Measurements from ENCODE around the gene CDH13.

The CDH13 gene

DNA sequence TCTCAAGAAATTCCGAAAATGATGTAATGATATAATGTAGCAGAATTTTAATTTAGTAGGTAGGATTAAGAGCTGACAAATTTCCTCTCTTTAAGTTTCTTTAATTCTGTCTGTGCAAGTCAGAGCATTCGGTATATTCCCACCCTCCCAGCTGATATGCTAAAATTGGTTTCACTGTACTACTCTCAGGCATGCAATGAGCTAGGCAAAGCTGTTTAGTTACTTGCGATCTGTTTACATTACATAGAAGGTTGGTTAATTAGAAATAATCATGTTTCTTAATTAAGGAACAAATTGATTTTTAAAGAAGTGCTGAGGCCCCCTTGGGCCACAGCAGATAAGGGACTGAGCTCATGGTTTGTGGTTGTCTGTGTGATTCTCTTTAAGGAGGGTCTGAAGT is 748.2 kb downstream of the CDH13 start (continued):
- TF ChIP-seq, protein P1, sequence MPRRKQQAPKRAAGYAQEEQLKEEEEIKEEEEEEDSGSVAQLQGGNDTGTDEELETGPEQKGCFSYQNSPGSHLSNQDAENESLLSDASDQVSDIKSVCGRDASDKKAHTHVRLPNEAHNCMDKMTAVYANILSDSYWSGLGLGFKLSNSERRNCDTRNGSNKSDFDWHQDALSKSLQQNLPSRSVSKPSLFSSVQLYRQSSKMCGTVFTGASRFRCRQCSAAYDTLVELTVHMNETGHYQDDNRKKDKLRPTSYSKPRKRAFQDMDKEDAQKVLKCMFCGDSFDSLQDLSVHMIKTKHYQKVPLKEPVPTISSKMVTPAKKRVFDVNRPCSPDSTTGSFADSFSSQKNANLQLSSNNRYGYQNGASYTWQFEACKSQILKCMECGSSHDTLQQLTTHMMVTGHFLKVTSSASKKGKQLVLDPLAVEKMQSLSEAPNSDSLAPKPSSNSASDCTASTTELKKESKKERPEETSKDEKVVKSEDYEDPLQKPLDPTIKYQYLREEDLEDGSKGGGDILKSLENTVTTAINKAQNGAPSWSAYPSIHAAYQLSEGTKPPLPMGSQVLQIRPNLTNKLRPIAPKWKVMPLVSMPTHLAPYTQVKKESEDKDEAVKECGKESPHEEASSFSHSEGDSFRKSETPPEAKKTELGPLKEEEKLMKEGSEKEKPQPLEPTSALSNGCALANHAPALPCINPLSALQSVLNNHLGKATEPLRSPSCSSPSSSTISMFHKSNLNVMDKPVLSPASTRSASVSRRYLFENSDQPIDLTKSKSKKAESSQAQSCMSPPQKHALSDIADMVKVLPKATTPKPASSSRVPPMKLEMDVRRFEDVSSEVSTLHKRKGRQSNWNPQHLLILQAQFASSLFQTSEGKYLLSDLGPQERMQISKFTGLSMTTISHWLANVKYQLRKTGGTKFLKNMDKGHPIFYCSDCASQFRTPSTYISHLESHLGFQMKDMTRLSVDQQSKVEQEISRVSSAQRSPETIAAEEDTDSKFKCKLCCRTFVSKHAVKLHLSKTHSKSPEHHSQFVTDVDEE (CRISPR knock-in tag; IDR thresholded peaks at IDR 0.05) = no peak
- TF ChIP-seq, protein P2, sequence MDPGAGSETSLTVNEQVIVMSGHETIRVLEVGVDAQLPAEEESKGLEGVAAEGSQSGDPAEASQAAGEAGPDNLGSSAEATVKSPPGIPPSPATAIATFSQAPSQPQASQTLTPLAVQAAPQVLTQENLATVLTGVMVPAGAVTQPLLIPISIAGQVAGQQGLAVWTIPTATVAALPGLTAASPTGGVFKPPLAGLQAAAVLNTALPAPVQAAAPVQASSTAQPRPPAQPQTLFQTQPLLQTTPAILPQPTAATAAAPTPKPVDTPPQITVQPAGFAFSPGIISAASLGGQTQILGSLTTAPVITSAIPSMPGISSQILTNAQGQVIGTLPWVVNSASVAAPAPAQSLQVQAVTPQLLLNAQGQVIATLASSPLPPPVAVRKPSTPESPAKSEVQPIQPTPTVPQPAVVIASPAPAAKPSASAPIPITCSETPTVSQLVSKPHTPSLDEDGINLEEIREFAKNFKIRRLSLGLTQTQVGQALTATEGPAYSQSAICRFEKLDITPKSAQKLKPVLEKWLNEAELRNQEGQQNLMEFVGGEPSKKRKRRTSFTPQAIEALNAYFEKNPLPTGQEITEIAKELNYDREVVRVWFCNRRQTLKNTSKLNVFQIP (CRISPR knock-in tag; IDR thresholded peaks at IDR 0.05; ENCODE audit: borderline replicate concordance, low read depth) = no peak
- no peak for TF ChIP-seq ZNF70 (CRISPR knock-in tag; IDR thresholded peaks at IDR 0.05)
- TF ChIP-seq PPARA (CRISPR knock-in tag; IDR thresholded peaks at IDR 0.05; ENCODE audit: borderline replicate concordance) = no peak
- no peak for TF ChIP-seq ESRRG (CRISPR knock-in tag; IDR thresholded peaks at IDR 0.05)
- no peak for TF ChIP-seq ISL1 (CRISPR knock-in tag; IDR thresholded peaks at IDR 0.05)
- TF ChIP-seq RARB (CRISPR knock-in tag; IDR thresholded peaks at IDR 0.05) = no peak
- no peak for TF ChIP-seq ZNF565 (CRISPR knock-in tag; conservative IDR thresholded peaks at IDR 0.05; ENCODE audit: low read depth)

DNA sequence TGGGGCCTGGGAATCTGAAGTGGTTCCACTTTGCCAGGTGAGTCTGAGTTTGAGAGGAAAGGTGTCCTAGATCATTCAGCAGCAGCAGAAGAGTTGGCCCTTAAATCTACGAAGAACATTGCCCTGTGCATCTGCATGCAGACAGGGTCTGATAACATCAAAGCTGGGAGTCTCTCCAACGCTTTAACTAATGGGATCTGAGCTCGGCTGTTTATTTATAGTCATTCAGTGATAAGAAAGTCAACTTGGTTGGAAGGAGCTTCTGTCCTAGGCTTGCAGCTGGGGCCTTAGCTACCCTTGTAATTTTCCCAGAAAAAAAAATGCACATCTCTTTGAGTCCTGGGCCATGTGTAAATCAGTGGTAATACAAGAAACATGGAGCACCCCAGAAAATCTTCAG is 763.0 kb downstream of the CDH13 start:
- peak; percentile 42; the same call in 2 of the 3 replicates for ATAC-seq
- TF ChIP-seq, protein P1 (CRISPR knock-in tag; IDR thresholded peaks at IDR 0.05) = no peak
- TF ChIP-seq TCF4 (CRISPR knock-in tag; IDR thresholded peaks at IDR 0.05; ENCODE audit: borderline replicate concordance) (no peak), ARNTL (CRISPR knock-in tag; IDR thresholded peaks at IDR 0.05; ENCODE audit: borderline replicate concordance, low read depth) (no peak), BACH2 (CRISPR knock-in tag; IDR thresholded peaks at IDR 0.05; ENCODE audit: borderline replicate concordance) (no peak), ZNF565 (CRISPR knock-in tag; conservative IDR thresholded peaks at IDR 0.05; ENCODE audit: low read depth) (no peak), GLIS3 (CRISPR knock-in tag; IDR thresholded peaks at IDR 0.05) (no peak), TOX (CRISPR knock-in tag; IDR thresholded peaks at IDR 0.05; ENCODE audit: borderline replicate concordance) (no peak), CSDC2 (CRISPR knock-in tag; IDR thresholded peaks at IDR 0.05) (no peak), ISL1 (CRISPR knock-in tag; IDR thresholded peaks at IDR 0.05) (no peak), ZC3H10 (CRISPR knock-in tag; IDR thresholded peaks at IDR 0.05) (no peak), SNAI2 (CRISPR knock-in tag; IDR thresholded peaks at IDR 0.05) (no peak), RARB (CRISPR knock-in tag; IDR thresholded peaks at IDR 0.05) (no peak)
- TF ChIP-seq, protein P3, sequence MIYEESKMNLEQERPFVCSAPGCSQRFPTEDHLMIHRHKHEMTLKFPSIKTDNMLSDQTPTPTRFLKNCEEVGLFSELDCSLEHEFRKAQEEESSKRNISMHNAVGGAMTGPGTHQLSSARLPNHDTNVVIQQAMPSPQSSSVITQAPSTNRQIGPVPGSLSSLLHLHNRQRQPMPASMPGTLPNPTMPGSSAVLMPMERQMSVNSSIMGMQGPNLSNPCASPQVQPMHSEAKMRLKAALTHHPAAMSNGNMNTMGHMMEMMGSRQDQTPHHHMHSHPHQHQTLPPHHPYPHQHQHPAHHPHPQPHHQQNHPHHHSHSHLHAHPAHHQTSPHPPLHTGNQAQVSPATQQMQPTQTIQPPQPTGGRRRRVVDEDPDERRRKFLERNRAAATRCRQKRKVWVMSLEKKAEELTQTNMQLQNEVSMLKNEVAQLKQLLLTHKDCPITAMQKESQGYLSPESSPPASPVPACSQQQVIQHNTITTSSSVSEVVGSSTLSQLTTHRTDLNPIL (CRISPR knock-in tag; IDR thresholded peaks at IDR 0.05; ENCODE audit: low read depth) = no peak
- TF ChIP-seq, protein P2 (CRISPR knock-in tag; IDR thresholded peaks at IDR 0.05; ENCODE audit: borderline replicate concordance, low read depth) = no peak
- TF ChIP-seq, protein P4, sequence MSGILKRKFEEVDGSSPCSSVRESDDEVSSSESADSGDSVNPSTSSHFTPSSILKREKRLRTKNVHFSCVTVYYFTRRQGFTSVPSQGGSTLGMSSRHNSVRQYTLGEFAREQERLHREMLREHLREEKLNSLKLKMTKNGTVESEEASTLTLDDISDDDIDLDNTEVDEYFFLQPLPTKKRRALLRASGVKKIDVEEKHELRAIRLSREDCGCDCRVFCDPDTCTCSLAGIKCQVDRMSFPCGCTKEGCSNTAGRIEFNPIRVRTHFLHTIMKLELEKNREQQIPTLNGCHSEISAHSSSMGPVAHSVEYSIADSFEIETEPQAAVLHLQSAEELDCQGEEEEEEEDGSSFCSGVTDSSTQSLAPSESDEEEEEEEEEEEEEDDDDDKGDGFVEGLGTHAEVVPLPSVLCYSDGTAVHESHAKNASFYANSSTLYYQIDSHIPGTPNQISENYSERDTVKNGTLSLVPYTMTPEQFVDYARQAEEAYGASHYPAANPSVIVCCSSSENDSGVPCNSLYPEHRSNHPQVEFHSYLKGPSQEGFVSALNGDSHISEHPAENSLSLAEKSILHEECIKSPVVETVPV (CRISPR knock-in tag; IDR thresholded peaks at IDR 0.05) = no peak
- TF ChIP-seq, protein P5, sequence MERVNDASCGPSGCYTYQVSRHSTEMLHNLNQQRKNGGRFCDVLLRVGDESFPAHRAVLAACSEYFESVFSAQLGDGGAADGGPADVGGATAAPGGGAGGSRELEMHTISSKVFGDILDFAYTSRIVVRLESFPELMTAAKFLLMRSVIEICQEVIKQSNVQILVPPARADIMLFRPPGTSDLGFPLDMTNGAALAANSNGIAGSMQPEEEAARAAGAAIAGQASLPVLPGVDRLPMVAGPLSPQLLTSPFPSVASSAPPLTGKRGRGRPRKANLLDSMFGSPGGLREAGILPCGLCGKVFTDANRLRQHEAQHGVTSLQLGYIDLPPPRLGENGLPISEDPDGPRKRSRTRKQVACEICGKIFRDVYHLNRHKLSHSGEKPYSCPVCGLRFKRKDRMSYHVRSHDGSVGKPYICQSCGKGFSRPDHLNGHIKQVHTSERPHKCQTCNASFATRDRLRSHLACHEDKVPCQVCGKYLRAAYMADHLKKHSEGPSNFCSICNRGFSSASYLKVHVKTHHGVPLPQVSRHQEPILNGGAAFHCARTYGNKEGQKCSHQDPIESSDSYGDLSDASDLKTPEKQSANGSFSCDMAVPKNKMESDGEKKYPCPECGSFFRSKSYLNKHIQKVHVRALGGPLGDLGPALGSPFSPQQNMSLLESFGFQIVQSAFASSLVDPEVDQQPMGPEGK (CRISPR knock-in tag; IDR thresholded peaks at IDR 0.05; ENCODE audit: borderline replicate concordance) = no peak

Data from SK-N-SH treated with all-trans-retinoic acid at 6 μM for 48 hours (cell line).